Ureter (tissue), 1 donor: ENCODE results near the gene IL17F. TPM values are rescaled to one million over a fixed set of nuclear protein-coding genes. Genes with fewer than 3 reads are reported as not detected.
"Not testable (repeated sequence)": the region's sequence is repeated elsewhere in the genome, so short reads cannot be mapped to it uniquely, and the experiment has no call there.

Source experiments
- DNase-seq: peaks from one replicate; pipeline ENCODE4 v3.0.0-alpha.2; 2020; ENCODE audit warnings: low spot score
- total RNA-seq: library from RNA; stranded (reverse); gene quantifications from one replicate; pipeline ENCODE4 v1.2.4, GENCODE V29; 2023
- donor health status: DM: yes; HTN: yes; CAD: no.

IL17F gene
- total RNA-seq, 1 donor from 2014 or later, result not detected

DNA sequence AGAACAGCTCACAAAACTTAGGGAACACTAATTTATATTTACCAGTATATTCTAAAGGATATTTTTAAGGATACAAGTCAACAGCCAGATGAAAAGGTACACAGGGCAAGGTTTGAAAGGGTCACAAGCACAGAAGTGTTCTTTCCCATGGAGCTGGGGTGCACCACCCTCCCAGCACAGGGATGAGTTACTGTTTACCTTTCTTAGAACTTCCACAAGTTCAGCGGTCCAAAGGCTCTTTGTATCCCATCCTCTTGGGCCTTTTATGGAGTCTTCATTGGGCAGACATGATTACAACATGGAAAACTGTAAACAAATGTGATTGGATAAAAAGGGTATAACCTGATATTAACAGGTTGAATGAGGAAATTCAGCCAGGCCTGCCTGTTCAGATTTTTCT, 1.1 kb upstream of the IL17F start:
- no peak for DNase-seq

DNA sequence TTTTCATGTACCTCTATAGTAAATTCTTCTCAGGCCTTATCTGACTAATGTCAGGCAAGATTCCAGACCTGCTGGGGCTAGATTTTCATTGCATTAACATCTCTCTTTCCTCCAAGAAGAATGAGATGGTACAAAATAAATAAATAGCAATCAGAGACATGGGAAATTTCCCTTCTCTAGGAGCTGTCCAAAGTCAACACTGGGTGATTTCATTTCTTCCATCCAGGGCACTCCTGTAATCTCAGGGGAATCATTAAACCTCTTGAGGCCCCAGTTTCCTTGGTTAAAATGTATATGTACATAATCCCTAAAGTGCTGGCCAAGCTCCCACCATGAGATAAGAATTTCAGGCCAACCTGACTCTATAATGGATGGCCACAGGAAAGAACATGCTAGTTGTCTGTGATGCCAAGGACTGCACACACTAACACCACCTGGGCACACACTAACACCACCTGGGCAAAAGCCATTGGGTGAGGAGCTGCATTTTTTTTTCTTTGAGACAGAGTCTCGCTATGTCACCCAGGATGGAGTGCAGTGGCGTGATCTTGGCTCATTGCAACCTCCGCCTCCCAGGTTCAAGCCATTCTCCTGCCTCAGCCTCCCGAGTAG, 912 bp downstream of the IL17F start:
- no peak for DNase-seq

DNA sequence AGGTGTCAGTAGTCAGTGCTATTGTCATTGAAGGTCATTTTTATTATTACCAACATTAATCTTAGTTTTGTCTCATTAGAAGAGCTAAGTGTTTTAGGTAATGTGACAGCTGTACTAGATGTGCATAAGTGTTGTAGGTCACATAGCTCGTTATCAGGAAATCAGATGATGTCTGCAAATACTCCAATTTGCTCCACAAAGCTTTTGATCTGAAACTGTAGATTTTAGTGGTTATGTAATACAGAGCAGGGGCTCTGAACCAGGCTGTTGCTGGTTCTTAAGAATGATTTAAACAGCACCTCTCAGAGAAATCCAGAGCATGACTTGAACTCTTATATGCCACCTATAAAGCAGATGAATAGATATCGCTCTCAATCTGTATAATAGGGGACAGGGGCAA, 2.5 kb downstream of the IL17F start:
- no peak for DNase-seq

DNA sequence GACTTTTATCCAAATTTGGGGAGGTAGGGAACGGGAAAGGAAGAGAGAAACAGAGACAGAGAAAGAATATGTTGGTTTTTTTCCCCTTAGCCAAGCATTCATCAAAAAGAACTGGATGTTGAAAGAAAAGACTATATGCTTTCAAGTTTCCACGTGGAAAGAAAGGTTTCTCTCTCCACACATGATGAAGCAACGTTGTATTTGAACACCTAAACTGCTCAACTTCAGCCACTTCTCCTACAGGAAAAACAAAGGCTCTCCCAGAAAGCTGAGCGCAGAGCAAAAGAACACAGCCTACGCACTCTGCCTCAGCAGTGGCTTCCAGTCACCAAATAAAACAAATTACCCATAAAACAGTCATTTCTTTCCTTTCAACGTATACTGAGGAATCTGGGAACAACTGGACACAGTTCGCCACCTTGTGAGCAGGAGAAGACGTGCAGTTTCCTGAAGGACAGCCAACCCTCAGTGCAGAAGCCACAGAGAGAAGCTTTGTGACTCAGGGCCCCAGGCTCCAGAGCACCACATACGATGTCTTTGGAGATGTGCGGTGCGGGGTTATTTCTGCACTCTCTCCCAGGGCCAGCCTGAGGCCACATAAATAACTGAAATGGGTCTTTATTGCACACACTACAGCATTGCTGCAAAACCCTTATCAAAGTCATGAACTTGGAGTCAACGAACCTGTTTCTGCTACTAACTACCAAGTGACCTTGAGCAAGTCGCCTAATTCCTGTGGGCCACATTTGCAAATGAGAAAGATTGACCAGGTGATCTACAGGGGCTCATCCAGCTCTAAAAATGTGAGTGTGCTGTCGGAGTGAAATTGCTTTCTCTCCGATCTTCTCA, 10.1 kb downstream of the IL17F start:
- DNase-seq, result peak; percentile 44

DNA sequence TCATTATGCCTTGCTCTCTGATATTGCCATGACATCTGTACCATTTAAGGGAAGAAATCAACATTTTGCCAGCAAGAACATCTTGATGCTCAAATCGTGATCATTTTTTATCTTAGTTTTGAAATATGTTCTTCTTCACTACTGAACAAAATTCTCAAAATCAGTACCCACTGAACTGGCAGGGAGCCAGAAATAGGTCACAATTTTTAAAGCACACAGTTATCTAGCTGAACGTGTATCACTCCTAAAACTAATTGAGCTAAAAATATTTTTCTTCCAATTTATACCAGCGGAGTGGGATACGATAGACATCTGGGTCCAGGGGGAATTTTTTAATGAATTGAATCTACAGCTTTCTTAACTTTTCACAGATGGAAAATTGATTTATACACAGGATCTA, 11.3 kb downstream of the IL17F start:
- no peak for DNase-seq

DNA sequence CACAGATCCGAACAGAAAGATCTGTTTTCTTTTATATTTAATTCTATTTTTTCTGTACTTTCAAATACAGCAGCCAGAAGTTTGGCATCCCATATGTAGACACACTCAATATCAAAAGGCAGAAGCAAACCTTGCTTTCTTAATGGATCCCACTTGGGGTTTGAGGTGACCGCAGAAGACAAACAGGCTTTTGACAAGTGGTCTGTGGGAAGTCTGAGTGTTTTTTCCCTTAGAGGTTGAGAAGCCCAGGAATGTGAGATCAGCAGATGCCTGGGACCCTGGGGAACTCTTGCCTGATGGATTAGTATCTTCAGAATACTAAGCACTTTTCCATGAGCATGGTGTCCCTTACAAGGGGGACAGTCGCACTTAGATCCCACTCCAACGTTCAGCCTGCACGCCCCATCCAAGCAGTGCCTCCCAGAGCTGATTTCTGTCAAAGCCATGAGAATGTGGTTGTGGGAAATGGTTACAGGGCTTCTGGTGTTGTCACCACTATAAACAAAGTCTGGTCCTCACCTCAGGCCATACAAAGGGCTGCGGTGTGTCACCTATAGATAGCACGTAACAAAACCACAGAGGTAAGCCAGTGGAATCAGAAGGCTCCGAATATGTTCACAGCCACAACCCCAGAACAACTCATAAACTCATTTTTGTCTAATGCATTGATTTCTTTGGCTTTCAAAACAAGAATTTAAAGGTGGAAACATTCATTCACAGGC, 12.7 kb downstream of the IL17F start:
- no peak for DNase-seq

DNA sequence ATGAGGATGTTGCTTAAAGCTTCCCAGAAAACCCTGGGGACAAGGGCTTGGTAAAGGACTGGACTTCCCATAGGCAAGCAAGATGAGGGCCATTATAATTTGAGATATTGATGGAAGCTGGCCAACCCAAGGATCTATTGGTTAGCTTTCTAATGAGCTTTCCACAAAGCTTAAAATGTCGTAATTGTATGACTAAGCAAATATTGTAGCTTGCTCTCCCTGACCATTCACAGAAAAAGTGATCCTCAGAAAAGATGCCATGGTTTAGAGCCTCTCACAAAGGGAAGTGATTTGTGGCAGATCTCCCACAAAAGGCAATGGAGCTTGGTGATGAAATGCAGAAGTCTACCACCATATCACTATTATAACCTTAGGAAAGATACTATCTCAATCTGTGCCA, 13.6 kb downstream of the IL17F start:
- no peak for DNase-seq

DNA sequence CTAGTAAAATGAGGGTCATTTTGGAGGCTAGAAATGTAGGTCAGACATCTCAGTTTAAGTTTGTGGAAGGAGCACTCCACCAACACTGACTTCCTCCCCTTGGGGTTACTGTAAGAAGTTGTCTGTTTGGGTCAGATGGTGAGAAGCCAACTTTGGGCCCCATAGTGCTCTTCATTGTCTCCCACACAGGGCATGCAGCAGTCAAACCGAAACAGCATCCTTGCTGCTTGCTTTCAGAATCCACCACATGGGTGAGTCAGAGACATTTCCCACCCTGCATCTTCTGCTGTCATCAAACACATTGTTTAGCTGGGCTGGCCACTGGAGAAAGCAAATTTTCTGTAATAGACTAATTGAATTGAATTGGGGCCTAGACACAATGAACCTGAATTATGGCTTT, 16.8 kb downstream of the IL17F start:
- no peak for DNase-seq

DNA sequence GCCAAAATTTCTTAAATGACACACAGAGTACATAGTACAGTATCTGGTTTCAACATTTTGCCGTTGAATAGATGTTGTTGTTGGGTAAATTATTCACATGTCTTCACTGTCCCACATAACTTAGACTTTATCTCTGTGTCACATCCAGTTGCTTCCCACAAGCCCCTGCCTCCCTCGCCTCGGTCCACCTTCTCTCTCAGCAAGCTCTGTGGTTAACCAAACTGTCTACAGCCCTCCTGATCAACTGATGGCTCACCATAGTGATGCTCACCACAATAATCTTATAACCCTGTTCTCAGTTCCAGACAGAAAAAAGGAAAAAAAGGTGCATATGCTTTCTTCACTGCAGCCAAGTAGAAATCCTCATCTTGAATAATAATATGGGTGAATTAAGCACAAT, 23.0 kb downstream of the IL17F start:
- DNase-seq, result no peak

DNA sequence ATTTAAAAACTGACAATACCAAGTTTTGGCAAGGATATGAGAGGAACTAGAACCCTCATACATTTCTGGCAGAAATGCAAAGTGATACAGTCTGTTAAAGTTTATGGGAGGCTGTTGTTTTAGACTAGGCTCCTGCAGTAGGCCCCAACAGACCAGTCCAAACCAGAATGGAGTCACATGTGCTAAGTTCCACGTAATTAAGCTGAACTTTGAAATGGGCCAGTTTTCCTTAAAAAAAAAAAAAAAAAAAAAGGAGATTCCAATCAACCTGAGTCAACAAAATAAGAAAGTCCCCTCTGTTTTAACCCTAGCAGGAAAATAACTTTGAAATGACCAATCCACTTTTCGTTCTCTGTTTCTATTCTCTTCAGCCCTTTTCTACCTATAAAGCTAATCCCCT, 26.5 kb downstream of the IL17F start:
- no peak for DNase-seq

DNA sequence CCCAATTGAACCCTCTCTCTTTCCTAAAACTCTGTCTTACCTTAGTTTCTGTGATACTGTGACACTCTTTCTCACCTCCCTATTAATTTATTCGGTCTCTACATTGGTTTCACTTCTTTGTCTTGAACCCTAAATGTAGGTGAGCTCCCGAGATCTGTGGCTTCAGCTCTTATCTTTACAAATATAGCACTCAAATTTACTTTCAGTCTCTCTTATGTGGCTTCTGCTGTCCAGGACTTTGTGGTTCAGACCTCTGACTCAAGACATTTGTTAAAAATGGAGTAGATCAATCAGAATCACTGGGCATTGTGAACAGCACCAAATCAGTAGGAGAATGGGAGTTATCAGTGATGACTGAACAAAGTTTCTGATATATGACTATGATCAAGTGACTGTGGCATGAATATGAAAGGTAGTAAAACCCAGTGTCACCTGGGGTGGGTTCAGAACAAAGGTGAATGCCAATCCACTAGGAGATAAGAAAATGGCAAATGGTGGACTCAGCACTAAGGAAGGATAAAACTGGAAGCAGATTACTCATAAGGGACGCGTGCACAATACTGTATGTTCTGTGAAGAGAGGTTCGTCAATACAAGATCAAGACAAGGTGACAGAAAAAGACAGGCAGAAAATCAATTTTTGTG, 27.2 kb downstream of the IL17F start:
- no peak for DNase-seq

DNA sequence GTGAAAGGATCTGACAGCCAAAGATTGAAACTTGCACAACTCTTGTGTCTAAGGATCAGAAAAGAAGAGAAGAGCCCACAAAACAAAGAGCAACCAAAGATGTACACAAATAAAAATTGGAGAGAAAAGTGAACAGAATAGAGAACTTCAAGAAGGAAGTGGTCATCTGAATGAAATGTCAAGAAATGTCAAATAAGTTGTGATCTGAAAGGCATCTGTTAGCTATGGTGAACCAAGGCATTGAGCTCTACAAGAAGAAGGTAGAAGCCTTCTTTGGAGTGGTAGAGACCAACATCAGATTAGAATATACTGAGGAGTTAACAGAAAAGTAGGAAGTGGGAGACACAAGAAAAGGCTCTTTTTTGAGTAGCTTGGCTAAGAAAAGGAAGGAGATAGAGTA, 28.5 kb downstream of the IL17F start:
- DNase-seq, result no peak

DNA sequence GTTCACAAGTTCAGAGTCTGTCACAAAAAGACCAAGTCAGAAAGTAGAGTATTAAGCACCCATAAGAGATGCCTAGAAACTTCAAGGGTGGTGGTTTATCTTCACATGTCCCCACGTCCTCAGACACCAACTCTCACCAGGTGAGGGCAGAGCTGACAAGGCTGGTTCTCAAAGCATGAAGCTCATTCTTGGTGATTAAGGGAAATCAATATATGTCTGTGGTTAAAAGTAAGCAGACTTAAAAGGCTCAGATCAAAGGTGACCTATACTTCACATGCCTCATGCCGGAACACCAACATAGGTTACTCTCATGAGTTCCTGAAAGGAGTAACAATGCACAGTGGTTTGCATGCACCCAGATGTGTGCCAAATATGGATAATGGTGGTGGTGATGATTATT, 31.2 kb downstream of the IL17F start:
- DNase-seq, result no peak

DNA sequence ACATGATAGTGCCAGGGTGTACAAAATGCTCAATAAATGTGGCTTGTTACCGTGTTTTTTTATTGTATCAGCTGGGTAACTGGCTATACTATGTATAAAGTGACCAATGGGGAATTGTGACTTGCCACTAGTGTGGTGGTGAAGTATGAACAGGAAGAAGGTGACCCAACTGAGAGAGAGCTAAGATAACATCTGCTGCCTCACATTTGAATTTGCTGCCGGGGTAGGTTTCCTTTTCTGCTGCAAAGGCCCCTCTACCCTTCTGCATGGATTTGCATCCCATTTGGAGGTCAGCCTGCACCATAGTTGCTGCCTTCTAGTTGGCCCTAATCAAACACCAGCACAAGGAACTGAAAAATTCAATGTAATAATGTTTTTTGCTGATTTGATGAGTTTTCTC, 34.1 kb downstream of the IL17F start:
- DNase-seq, result no peak

DNA sequence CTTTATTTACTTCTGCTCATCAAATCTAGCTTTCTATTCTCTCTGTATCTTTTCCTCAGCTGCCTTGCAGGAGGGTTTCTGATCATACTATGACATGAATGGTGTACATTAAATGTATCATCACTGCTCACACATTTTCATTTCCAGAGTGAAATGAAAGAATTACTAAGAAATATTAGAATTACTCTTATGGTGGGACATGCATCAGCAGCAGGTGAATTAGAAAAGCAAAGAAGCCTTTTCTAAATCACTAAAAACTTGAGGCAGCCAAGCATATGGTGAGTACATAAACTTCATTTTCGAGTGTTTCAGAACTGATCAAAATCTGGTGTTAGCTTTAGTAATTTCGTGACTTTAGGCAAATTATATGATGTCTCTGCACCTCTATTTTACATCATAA, 34.5 kb downstream of the IL17F start:
- DNase-seq, result no peak

DNA sequence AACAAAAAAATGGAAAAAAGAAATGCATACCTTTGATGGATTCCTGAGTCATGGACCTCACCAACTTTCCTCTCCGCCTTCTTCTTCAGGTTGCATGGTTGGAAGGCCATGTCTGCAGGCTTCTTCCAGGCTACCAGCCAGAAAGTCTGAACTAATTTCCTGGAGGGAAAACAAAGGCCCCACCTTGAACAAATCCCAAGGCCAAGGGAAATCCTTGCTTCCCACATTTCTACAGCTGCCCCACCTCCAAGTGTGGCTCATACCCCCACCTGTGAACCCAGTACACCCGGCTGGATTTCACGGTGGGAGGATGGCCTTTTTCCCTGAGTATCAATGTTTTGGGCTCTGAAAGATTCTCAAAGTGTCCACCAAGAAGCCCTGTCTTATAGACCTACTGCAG, 35.7 kb downstream of the IL17F start:
- DNase-seq, result no peak

DNA sequence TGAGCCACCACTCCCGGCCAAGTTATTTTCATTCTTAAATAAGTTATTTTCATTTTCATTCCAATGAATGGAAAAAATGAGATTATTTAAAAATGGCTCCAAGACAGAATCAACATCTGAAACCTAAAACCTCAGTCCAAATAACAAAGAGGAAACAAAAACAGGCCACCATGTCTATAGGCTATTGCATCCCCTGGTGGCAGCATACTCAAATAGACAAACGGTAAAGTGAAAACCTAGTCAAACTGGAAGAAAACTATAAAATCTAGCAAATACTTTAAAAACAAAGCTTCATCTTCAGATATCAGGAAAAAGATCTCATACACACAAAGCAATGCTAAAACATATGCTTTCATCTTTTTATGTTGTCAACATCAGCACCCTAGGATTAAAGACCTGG, 37.2 kb downstream of the IL17F start:
- DNase-seq, result no peak

DNA sequence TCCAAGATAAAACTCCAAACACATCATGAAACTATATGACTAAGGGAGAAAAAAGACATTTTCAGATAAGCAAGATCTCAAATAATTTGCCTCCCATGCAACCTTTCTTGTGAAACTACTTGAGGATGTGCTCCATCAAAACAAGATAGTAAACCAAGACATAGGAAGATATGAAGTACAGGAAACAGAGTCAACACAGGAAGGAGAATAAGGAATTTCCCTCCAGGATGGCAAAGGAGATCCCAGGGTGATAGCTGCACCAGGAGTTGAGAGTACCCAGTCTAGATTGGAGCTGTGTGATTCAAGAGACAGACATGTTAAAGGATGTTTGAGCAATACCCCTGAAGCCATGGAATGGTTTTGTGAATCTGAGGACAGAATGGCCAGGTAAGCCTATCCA, 42.8 kb downstream of the IL17F start:
- no peak for DNase-seq

DNA sequence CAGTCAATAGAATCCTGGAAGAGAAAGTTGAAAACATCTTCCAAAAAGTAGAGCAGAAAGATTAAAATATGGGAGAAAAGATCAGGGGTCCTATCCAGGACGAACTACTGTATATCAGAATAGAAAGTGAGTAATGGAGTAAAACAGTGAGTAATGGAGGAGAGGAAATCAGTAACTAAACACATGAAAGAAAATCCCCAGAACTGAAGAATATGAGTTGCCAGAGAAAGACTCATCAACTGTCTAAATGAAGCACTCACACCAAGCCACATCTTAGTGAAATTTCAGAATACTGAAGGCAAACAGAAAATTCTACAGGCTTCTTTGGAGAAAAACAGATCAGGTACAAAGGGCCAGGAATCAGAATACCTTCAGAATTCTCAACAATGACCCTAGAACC, 43.3 kb downstream of the IL17F start:
- no peak for DNase-seq

DNA sequence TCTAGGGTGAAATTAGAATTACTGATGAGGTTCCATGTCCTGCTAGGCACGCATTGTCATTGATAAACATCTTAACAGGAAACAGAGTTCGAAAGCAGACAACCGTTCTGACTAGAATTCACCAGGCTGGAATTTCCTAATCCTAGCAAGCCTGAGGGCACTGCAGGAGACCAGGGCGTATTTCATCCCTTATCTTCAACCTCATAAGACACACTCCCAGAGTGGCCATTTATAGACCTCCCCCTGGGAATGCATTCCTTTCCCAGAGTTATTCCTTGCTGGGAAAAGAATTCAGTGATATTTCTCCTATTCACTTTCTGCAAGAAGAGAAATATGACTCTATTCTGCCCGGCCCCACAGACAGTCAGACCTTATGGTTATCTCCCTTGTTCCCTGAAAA, 44.2 kb downstream of the IL17F start:
- DNase-seq, result not testable (repeated sequence)

DNA sequence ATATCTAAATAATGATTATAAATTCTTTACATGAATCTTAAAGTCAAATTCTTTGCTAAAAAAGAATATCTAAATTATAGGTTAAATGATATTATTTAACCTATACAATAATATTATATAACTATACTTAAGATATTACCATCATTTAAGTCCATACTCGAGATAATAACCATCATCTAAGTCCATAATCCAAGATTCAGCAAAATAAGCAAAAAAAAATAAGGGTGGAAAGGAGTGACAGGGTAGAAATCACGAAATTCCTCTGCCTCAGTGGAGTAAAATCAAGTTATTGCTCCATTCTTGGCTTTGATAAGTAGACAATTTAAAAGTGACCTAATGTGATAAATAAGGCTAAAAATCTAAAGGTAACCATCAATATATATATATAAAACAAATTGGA, 48.4 kb downstream of the IL17F start:
- no peak for DNase-seq

DNA sequence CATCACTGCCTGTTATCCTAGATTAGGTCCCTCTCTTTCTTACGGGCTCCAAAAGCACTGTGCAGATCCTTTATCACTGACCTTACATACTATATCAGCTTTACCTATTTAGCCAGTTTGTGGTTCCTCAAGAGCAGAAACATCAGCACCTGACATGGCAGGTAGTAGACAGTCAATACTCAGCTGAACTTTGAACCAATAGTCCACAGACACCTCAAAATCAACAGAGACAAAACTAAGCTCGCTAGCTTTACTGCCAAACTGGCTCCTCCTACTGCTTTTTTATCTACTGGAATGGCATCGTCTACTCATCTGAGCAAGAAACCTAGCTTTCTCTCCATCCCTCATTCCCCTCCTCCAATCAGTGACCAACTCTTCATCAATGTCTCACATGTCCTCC, 52.5 kb downstream of the IL17F start:
- DNase-seq, result no peak

DNA sequence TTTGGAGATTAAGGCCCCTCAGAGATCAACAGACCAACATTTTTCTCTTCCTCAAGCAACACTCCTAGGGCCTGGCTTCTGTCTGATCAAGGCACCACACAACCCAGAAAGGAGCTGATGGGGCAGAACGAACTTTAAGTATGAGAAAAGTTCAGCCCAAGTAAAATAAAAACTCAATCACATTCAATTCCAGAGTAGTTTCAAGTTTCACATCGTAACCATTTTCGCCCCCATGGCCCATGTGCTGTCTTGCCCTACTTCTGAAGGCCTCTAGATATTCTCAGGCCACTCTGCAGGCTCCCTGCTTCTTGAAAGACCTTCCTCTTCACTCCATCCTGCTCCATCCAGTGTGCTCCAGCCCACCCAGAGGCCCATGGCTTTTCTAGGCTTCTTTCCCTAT, 53.9 kb downstream of the IL17F start:
- no peak for DNase-seq
